ENCODE data around the gene RBMS2.

GRCh38 chr12:56599041-56599440 is 77.4 kb downstream of the RBMS2 start:
- TF ChIP-seq EZH2 (IDR thresholded peaks at IDR 0.05; ENCODE audit: insufficient read depth, poor library complexity, severe bottlenecking) (no peak), EZH2phosphoT487 (IDR thresholded peaks at IDR 0.05; ENCODE audit: insufficient read depth, low read depth) (no peak)

Data from GM23248 (cell line).